A549 (cell line): ENCODE results near the gene XYLT1.

Experiments
- CEBPB ChIP-seq, 2 experiments: fragments of >200 bp in 1 of 2; sonication (Bioruptor Twin) in 1 of 2; formaldehyde crosslinking in 1 of 2; IDR thresholded peaks; 2 replicates each; pipeline ENCODE4 v1.6.1; 2012 to 2016
- EP300 ChIP-seq, 2 experiments: fragments of >200 bp; sonication (Bioruptor Twin); formaldehyde crosslinking; IDR thresholded peaks; 2 replicates in 1 of 2; 3 replicates in 1 of 2; pipeline ENCODE4 v1.6.1; 2016 to 2017
- HOXB5 ChIP-seq: fragments of 250-450 bp; sonication (Bioruptor Pico); IDR thresholded peaks from 2 replicates; pipeline ENCODE4 v1.5.0; 2020; ENCODE audit warnings: mild to moderate bottlenecking, moderate library complexity
- MYC ChIP-seq: IDR thresholded peaks from 2 replicates; pipeline ENCODE4 v1.6.1; 2012; ENCODE audit warnings: mild to moderate bottlenecking, inconsistent platforms, low read length, improper control_type of control experiment, borderline replicate concordance
- NFE2L2 ChIP-seq: fragments of 150-350 bp; conservative IDR thresholded peaks from 2 replicates; pipeline ENCODE4 v1.6.1; 2014; ENCODE audit warnings: low read length
- POLR2A ChIP-seq: IDR thresholded peaks from 2 replicates; pipeline ENCODE4 v1.6.1; 2012; ENCODE audit warnings: mild to moderate bottlenecking, low read length
- RAD21 ChIP-seq, 2 experiments: fragments of >200 bp in 1 of 2; sonication (Bioruptor Twin) in 1 of 2; formaldehyde crosslinking in 1 of 2; IDR thresholded peaks in 1 of 2; conservative IDR thresholded peaks in 1 of 2; 2 replicates in 1 of 2; 3 replicates in 1 of 2; pipeline ENCODE4 v1.6.1; 2012 to 2018; ENCODE audit warnings: inconsistent platforms in 1 of 2
- RARB ChIP-seq: fragments of 250-450 bp; sonication (Bioruptor Pico); IDR thresholded peaks from 2 replicates; pipeline ENCODE4 v1.8.0; 2021; ENCODE audit warnings: mild to moderate bottlenecking, moderate library complexity
- TP53 ChIP-seq: fragments of 250-450 bp; sonication (Bioruptor Pico); IDR thresholded peaks from 2 replicates; pipeline ENCODE4 v1.5.0; 2021; ENCODE audit warnings: mild to moderate bottlenecking, moderate library complexity
- TF ChIP-seq, protein P1 (sequence below): fragments of >200 bp; sonication (Bioruptor Twin); formaldehyde crosslinking; IDR thresholded peaks from 3 replicates; pipeline ENCODE4 v1.5.1; 2016
- TF ChIP-seq, protein P2 (sequence below): fragments of 250-450 bp; sonication (Bioruptor Pico); IDR thresholded peaks from 2 replicates; pipeline ENCODE4 v1.5.0; 2021; ENCODE audit warnings: mild to moderate bottlenecking, moderate library complexity, borderline replicate concordance
- TF ChIP-seq, protein P3 (sequence below): fragments of 450-650 bp; IDR thresholded peaks from 2 replicates; pipeline ENCODE4 v1.6.1; 2014; ENCODE audit warnings: antibody characterized with exemption
- TF ChIP-seq, protein P4 (sequence below): fragments of 200-600 bp; sonication (generic); IDR thresholded peaks from 2 replicates; pipeline ENCODE4 v1.6.1; 2016; ENCODE audit warnings: antibody characterized with exemption, mild to moderate bottlenecking, moderate library complexity

DNA sequence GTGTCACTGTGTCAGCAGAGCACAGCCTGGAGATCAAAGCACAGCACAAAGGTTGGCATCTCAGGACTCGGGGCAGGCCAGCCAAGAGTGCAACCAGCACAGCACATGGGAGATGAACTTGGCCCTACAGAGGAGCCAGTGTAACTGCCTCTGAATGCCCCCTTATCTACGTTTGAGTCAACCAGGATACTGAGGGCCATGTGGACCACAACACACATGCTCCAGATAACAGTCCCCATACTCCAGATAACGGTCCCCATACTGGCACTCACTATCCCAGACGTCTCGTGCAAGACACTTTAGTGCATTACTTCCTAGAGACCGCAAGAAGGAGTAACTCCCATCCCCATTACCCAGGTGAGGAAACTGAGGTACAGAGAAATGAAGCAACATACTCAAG is 88.2 kb downstream of the XYLT1 start:
- TF ChIP-seq TP53 (no peak), CEBPB (IDR thresholded peaks at IDR 0.05) (no peak), POLR2A (no peak), HOXB5 (CRISPR knock-in tag) (no peak), EP300 (IDR thresholded peaks at IDR 0.05) (no peak), RARB (CRISPR knock-in tag) (no peak), MYC (no peak), NFE2L2 (no peak), RAD21 (conservative IDR thresholded peaks at IDR 0.05 in 1 of 2, IDR thresholded peaks at IDR 0.05 in 1 of 2) (no peak)
- TF ChIP-seq, protein P1, sequence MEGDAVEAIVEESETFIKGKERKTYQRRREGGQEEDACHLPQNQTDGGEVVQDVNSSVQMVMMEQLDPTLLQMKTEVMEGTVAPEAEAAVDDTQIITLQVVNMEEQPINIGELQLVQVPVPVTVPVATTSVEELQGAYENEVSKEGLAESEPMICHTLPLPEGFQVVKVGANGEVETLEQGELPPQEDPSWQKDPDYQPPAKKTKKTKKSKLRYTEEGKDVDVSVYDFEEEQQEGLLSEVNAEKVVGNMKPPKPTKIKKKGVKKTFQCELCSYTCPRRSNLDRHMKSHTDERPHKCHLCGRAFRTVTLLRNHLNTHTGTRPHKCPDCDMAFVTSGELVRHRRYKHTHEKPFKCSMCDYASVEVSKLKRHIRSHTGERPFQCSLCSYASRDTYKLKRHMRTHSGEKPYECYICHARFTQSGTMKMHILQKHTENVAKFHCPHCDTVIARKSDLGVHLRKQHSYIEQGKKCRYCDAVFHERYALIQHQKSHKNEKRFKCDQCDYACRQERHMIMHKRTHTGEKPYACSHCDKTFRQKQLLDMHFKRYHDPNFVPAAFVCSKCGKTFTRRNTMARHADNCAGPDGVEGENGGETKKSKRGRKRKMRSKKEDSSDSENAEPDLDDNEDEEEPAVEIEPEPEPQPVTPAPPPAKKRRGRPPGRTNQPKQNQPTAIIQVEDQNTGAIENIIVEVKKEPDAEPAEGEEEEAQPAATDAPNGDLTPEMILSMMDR: no peak
- TF ChIP-seq, protein P2, sequence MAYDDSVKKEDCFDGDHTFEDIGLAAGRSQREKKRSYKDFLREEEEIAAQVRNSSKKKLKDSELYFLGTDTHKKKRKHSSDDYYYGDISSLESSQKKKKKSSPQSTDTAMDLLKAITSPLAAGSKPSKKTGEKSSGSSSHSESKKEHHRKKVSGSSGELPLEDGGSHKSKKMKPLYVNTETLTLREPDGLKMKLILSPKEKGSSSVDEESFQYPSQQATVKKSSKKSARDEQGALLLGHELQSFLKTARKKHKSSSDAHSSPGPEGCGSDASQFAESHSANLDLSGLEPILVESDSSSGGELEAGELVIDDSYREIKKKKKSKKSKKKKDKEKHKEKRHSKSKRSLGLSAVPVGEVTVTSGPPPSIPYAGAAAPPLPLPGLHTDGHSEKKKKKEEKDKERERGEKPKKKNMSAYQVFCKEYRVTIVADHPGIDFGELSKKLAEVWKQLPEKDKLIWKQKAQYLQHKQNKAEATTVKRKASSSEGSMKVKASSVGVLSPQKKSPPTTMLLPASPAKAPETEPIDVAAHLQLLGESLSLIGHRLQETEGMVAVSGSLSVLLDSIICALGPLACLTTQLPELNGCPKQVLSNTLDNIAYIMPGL (CRISPR knock-in tag): no peak
- TF ChIP-seq, protein P3, sequence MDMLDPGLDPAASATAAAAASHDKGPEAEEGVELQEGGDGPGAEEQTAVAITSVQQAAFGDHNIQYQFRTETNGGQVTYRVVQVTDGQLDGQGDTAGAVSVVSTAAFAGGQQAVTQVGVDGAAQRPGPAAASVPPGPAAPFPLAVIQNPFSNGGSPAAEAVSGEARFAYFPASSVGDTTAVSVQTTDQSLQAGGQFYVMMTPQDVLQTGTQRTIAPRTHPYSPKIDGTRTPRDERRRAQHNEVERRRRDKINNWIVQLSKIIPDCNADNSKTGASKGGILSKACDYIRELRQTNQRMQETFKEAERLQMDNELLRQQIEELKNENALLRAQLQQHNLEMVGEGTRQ: no peak
- TF ChIP-seq, protein P4, sequence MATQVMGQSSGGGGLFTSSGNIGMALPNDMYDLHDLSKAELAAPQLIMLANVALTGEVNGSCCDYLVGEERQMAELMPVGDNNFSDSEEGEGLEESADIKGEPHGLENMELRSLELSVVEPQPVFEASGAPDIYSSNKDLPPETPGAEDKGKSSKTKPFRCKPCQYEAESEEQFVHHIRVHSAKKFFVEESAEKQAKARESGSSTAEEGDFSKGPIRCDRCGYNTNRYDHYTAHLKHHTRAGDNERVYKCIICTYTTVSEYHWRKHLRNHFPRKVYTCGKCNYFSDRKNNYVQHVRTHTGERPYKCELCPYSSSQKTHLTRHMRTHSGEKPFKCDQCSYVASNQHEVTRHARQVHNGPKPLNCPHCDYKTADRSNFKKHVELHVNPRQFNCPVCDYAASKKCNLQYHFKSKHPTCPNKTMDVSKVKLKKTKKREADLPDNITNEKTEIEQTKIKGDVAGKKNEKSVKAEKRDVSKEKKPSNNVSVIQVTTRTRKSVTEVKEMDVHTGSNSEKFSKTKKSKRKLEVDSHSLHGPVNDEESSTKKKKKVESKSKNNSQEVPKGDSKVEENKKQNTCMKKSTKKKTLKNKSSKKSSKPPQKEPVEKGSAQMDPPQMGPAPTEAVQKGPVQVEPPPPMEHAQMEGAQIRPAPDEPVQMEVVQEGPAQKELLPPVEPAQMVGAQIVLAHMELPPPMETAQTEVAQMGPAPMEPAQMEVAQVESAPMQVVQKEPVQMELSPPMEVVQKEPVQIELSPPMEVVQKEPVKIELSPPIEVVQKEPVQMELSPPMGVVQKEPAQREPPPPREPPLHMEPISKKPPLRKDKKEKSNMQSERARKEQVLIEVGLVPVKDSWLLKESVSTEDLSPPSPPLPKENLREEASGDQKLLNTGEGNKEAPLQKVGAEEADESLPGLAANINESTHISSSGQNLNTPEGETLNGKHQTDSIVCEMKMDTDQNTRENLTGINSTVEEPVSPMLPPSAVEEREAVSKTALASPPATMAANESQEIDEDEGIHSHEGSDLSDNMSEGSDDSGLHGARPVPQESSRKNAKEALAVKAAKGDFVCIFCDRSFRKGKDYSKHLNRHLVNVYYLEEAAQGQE: no peak
